T-helper 1 cell treated with Interleukin-12 subunit alpha and Interleukin-12 subunit beta and Interleukin-4 antibody, amounts not matched to agents 30 μg/mL and 1 μg/mL, for 36 hours (primary cell): Measurements from ENCODE around the gene SPOPL.
"Not testable (repeated sequence)": the region's sequence is repeated elsewhere in the genome, so short reads cannot be mapped to it uniquely, and the experiment has no call there.

Experiments
- H3K27ac Mint-ChIP-seq: one replicate; pipeline ENCODE4 v1.8.0; 2021; ENCODE audit warnings: mild to moderate bottlenecking, mixed read lengths
- H3K27me3 Mint-ChIP-seq: one replicate; pipeline ENCODE4 v1.8.0; 2021; ENCODE audit warnings: low read depth, mixed read lengths
- H3K36me3 Mint-ChIP-seq: one replicate; pipeline ENCODE4 v1.8.0; 2021; ENCODE audit warnings: low read depth, mixed read lengths
- H3K4me1 Mint-ChIP-seq: one replicate; pipeline ENCODE4 v1.8.0; 2021; ENCODE audit warnings: low read depth, mixed read lengths
- H3K4me3 Mint-ChIP-seq: one replicate; pipeline ENCODE4 v1.8.0; 2021; ENCODE audit warnings: mild to moderate bottlenecking, moderate library complexity, mixed read lengths
- H3K9me3 Mint-ChIP-seq: one replicate; pipeline ENCODE4 v1.8.0; 2021; ENCODE audit warnings: mixed read lengths

SPOPL gene

DNA sequence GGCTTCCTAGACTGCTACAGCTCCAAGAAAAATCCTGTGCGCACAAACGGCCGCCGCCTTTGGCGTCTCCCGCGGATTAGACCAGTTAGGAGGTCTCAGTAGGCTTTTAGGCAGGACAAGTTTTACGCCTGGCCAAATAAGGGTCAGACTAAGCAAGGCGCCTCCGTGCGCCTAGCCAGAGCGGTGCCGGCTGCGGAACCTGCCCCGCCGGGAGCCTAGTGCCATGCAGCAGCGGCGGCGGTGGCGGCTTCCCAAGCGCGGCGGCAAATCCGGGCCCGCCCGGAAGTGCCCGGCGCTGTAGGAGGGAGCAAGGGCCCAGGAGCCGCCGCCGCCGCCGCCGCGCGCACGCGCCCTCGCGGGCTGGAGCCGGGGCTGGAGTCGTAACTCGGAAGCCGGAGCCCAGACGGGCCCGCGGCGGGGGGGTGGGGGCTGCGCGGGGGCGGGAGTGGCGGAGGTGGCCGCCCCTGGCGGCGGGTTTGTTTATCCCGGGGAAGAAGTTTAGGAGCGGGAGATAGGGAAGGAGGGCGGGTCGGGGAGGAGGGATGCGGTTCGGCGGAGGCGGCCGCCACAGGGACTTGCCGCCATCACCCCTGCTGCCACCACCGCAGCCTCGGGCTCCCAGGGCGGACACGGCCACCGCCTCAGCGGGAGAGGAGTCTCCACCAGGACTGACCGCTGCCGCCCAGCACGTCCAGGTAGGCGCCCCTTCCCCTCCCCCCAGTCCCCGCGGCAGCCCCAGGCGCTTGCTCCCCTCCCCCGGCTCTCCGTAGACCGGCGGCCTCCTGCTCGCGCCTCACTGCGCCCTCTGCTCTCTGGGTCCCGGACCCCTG lies at the start of gene SPOPL:
Gene SPOPL (plus strand): TSS at position 346 of the 830 bp plus-strand sequence. CDS start 48,447 bp downstream, outside the sequence.
- Mint-ChIP-seq H3K27ac (peak within 1 kb of the TSS; percentile 95), H3K27me3 (no peaks in the 10 kb centered on the region), H3K4me1 (peaks cover 28% of the 10 kb centered on the region), H3K4me3 (peak within 1 kb of the TSS; percentile 99), H3K9me3 (no peaks in the 10 kb centered on the region), H3K36me3 (peaks cover under 1% of the 10 kb centered on the region)

DNA sequence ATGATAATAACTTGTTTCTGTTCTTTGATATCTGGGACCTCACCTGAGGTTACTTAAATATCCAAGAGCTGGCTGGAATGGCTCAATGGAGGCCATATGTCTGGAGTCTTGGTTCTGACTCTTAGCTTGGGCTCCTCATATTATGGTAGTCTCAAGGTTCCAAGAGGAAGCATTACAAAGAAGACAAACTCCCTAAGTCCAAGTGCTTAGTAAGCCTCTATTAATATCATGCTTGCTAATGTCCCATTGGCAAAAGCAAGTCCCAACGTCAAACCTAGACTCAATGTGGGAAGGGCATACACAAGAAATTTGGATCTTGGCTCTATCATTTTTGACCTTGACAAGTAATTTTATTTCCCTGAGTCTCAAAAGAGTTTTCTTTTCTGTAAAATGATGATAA lies 49.2 kb upstream of the SPOPL start:
- Mint-ChIP-seq H3K27me3 (peaks cover 4% of the 10 kb centered on the region), H3K36me3 (no peaks in the 10 kb centered on the region), H3K9me3 (no peaks in the 10 kb centered on the region), H3K4me1 (no peaks in the 10 kb centered on the region), H3K4me3 (no peak overlapping the region), H3K27ac (no peak overlapping the region)

DNA sequence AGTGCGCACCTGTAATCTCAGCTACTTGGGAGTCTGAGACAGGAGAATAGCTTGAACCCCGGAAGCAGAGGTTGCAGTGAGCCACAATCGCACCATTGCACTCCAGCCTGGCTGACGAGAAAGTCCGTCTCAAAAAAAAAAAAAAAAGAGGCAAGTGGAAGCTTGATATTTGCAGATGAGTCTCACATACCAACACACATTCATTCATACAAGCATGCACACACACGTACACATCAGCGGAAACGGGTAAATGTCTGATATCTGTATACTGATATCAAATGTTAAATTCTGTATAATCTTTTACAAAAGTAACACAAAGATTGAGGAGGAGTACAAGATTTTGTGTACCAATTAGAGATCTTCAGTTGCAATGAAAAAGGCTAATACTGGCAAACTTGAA lies 47.8 kb upstream of the SPOPL start:
- Mint-ChIP-seq H3K9me3 (no peaks in the 10 kb centered on the region), H3K27me3 (no peaks in the 10 kb centered on the region), H3K4me1 (no peaks in the 10 kb centered on the region), H3K36me3 (no peaks in the 10 kb centered on the region), H3K4me3 (no peak overlapping the region), H3K27ac (no peak overlapping the region)

DNA sequence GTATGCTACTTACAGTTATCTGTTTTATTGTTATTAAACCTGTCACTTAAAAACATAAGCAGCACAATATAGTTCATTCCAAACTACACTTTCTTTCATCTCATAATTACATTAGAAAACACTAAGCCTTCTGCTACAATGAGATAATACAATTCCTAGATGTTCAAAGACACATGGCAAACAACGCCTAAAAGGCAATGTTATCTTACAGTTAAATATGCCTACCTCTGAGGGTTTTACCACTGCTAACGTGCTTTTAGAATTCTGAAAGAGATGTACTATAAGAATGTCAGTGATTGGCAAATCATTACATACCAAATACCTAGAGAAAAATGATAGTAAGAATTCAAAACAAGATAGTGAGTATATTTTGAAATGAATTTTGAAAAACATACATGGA lies 46.8 kb upstream of the SPOPL start:
- Mint-ChIP-seq H3K9me3 (peaks cover 5% of the 10 kb centered on the region), H3K27ac (no peak overlapping the region), H3K4me1 (no peaks in the 10 kb centered on the region), H3K4me3 (no peak overlapping the region), H3K36me3 (no peaks in the 10 kb centered on the region), H3K27me3 (no peaks in the 10 kb centered on the region)

DNA sequence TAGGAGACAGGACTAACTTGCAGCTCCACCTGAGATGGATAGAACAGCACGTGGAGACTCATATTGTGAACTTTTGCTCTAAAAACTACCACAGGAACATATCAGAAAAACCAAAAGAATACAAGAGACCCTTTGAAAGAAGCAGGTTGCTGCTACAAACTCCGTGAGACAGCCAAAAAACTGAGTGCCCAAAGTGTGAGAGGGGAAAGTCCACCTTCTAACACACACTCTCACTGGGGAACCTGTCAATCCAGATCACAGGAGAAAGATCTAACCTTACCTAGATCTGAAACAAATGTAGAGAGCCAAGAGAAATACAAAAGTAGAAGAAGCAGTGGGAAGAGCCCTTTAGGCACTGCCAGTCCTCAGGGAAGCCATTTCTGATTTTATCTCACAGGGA lies 46.3 kb upstream of the SPOPL start:
- Mint-ChIP-seq H3K9me3 (peaks cover 5% of the 10 kb centered on the region), H3K4me1 (no peaks in the 10 kb centered on the region), H3K27me3 (no peaks in the 10 kb centered on the region), H3K27ac (no peak overlapping the region), H3K4me3 (no peak overlapping the region), H3K36me3 (no peaks in the 10 kb centered on the region)

DNA sequence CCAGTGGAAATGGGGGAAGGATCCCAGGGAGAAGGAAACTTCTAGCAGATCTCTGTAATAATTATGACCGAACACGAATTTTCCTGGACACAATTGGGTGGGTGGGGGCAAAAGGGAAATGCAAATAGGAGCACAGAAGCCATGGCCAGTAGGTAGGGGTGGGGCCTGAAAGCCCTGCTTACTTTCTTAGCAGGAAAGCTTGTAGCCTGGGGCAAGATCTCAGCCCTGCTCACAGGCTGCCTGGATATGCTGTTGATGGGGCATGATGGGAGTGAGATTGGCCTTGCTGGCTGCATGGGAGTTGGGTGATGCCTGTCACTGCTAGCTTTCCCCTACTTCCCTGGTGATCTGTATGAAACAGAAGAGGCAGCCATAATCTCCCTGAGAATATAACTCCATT lies 45.9 kb upstream of the SPOPL start:
- Mint-ChIP-seq H3K27me3 (no peaks in the 10 kb centered on the region), H3K27ac (no peak overlapping the region), H3K4me1 (no peaks in the 10 kb centered on the region), H3K9me3 (peaks cover 5% of the 10 kb centered on the region), H3K36me3 (no peaks in the 10 kb centered on the region), H3K4me3 (no peak overlapping the region)

DNA sequence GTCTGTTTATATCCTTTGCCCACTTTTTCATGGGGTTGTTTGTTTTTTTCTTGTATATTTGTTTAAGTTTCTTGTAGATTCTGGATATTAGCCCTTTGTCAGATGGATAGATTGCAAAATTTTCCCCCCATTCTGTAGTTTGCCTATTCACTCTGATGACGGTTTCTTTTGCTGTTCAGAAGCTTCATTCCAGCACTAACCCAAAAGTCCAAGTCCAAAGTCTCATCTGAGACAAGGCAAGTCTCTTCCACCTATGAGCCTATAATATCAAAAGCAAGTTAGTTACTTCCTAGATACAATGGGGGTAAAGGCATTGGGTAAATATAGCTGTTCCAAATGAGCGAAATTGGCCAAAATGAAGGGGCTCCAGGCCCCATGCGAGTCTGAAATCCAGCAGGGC lies 38.9 kb upstream of the SPOPL start:
- H3K27ac Mint-ChIP-seq, H3K36me3 Mint-ChIP-seq, H3K27me3 Mint-ChIP-seq, H3K4me3 Mint-ChIP-seq, H3K4me1 Mint-ChIP-seq: not testable (repeated sequence)
- peaks cover 17% of the 10 kb centered on the region for H3K9me3 Mint-ChIP-seq

DNA sequence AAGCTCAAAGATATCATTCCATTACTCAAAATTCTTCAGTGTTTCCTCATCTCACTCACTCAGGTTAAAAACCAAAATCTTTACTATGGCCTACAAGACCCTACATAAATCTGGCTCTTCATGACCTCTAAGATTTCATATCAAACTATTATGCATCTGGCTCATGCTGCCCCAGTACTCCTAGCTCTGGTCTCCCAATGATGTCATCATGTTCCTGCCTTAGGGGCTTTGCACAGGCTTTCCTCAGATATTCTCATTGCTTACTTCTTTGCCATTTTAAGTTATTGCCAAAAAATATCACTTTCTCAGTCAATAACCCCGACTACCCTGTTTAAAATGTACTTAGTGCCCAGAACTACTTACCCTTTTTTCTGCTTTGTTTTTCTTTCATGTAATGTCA lies 33.0 kb upstream of the SPOPL start:
- H3K27me3 Mint-ChIP-seq = no peaks in the 10 kb centered on the region
- peaks cover 3% of the 10 kb centered on the region for H3K9me3 Mint-ChIP-seq
- H3K36me3 Mint-ChIP-seq = no peaks in the 10 kb centered on the region
- no peak overlapping the region for H3K27ac Mint-ChIP-seq
- no peaks in the 10 kb centered on the region for H3K4me1 Mint-ChIP-seq
- no peak overlapping the region for H3K4me3 Mint-ChIP-seq

DNA sequence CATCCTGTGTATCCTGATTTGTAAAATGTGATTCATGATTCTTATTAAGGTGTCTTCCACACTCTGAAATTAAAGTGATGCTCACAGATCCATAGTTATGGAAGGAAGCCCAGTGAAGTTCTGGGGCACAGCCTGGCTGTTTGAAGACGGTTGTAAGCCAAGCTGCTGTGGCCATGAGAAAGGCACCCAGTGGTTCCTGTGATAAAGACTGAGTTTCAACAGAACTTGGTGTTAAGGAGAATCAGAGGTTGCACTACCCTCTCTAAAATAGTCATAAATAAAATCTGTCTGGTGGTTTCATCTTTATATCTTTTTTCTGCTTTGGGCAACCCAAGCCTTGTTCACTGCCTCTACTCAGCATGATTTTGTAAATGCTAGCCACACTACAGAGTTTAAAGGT lies 32.2 kb upstream of the SPOPL start:
- no peaks in the 10 kb centered on the region for H3K36me3 Mint-ChIP-seq
- no peak overlapping the region for H3K27ac Mint-ChIP-seq
- no peaks in the 10 kb centered on the region for H3K27me3 Mint-ChIP-seq
- no peak overlapping the region for H3K4me3 Mint-ChIP-seq
- no peaks in the 10 kb centered on the region for H3K4me1 Mint-ChIP-seq
- H3K9me3 Mint-ChIP-seq = no peaks in the 10 kb centered on the region

DNA sequence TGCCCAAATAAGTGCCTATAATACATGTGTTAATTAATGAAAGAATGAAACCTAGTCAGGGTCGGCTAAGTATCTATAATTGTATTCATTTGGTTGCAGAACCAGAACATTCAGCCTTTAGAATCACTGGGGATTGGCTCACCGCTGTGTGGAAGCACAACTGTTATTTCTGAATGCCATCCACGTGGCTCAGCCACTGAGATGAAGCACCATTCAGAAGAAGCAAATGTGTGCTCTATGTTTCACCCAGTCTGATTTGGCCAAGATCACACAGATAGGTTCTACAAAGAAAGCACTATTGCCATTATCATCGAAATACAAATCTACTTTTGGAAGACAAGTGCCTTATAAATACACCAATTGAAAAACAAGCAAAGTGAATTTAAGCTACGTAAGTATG lies 30.6 kb upstream of the SPOPL start:
- Mint-ChIP-seq H3K27me3 (no peaks in the 10 kb centered on the region), H3K36me3 (no peaks in the 10 kb centered on the region), H3K27ac (no peak overlapping the region), H3K4me1 (no peaks in the 10 kb centered on the region), H3K9me3 (no peaks in the 10 kb centered on the region), H3K4me3 (no peak overlapping the region)

DNA sequence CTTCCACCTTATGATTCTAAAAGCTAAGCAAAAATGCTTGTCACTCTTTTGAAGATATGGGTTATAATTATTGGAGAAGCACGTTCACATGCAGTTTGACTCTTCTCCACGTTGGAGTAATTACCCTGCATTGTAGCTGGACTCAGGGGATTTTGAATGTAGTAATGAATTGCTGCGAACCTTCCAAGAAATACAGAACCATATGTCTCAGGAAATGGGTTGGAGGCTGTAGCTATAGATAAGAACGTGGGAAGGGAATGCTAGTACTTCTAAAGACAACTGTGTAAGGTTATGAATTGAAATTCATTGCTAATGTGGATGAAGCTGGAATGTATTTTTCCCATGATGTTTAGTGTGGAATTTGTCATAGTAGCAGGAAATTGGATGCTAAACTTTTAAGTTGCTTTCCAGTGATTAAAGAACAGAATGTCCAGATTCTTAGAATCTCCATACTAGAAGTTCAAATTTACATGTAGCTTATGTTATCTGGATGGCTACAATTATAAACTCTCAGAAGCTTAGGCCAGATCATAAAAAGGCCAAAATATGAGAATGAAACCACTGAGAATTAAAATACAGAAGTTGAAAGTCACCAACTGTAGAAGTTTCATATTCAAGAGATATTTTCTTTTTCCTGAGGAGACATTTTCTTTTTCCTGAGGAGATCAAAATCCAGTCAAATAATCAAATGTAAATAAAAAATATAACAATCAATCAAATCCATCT lies 27.3 kb upstream of the SPOPL start:
- Mint-ChIP-seq H3K36me3 (no peaks in the 10 kb centered on the region), H3K4me3 (no peak overlapping the region), H3K4me1 (no peaks in the 10 kb centered on the region), H3K27ac (no peak overlapping the region), H3K9me3 (no peaks in the 10 kb centered on the region), H3K27me3 (no peaks in the 10 kb centered on the region)

DNA sequence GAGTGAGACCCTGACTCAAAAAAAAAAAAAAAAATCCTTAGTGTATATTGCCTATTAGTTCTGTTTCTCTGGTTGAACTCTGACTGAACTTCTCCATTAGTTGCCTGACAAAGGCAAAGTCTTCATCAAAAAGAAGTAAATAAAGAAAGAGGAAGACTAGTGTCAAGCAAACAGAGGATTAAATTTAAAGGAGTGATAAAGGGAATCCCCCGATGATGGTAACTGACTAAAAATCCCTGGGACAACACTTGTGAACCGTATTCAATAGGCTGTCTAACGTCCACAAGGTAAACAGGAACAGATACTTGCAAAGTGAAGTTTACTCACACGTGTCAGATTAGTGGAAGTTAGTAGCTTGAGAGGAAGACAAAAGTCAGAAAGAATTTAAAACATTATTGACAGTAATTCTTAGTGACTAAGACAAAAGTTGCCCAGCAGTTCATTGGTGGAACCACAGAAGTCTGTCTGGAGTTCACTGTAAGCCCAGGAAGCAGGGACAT lies 26.2 kb upstream of the SPOPL start:
- Mint-ChIP-seq H3K36me3 (no peaks in the 10 kb centered on the region), H3K4me1 (no peaks in the 10 kb centered on the region), H3K9me3 (no peaks in the 10 kb centered on the region), H3K27ac (no peak overlapping the region), H3K4me3 (no peak overlapping the region), H3K27me3 (no peaks in the 10 kb centered on the region)

DNA sequence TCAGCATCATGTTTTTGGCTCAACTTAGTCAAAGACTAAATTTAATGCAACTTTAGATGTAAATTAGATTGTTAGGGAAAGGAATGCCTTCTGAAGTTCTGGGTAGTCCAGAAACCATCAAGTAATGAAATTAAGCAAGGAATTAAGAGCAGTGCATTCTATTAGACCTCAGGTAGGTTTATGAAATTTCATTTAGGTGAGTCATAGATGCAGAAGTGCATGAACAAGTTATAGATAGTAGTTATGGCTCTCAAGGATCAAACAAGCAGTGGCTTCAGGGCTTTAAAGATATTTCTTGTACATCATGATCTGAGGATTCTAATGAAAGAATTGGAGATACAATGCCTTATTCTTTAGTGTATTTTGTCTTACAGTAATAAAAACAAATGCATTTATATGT lies 25.4 kb upstream of the SPOPL start:
- no peak overlapping the region for H3K27ac Mint-ChIP-seq
- H3K4me3 Mint-ChIP-seq = no peak overlapping the region
- H3K4me1 Mint-ChIP-seq = no peaks in the 10 kb centered on the region
- no peaks in the 10 kb centered on the region for H3K36me3 Mint-ChIP-seq
- H3K27me3 Mint-ChIP-seq = no peaks in the 10 kb centered on the region
- H3K9me3 Mint-ChIP-seq = no peaks in the 10 kb centered on the region

DNA sequence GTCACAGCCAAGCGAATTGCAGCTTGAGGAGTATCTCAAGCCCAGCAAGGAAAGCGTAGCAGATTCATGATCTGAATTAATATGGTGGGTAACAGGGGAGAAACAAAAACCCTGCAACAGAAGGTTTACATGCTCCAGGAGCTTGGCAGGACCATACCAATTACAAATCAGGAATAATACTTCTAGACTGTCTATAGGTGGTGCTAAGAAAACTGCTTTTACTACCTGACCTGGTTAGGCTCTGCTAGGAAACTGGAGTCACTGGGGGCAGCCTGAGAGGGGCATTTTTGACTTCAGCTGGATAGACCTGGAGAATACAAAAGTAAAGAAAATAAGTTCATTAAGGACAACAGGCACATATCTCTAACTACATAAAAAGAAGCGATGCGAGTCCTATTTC lies 24.6 kb upstream of the SPOPL start:
- Mint-ChIP-seq H3K27ac (no peak overlapping the region), H3K36me3 (no peaks in the 10 kb centered on the region)

DNA sequence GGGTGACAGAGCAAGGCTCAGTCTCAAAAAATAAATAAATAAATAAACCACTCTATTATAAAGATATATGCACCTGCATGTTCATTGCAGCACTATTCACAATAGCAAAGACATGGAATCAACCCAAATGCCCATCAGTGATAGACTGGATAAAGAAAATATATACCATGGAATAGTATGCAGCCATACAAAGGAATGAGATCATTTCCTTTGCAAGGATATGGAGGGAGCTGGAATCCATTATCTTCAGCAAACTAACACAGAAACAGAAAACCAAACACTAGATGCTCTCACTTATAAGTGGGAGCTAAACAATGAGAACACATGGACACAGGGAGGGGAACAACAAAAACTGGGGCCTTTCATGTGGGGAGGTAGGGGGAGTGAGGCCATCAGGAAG lies 18.8 kb upstream of the SPOPL start:
- not testable (repeated sequence) for H3K4me3 Mint-ChIP-seq, H3K36me3 Mint-ChIP-seq, H3K4me1 Mint-ChIP-seq, H3K27ac Mint-ChIP-seq, H3K9me3 Mint-ChIP-seq, H3K27me3 Mint-ChIP-seq

More for the DNA sequence above, 24.6 kb upstream of the SPOPL start:
- H3K4me3 Mint-ChIP-seq = no peak overlapping the region
- H3K4me1 Mint-ChIP-seq = no peaks in the 10 kb centered on the region
- no peaks in the 10 kb centered on the region for H3K9me3 Mint-ChIP-seq
- H3K27me3 Mint-ChIP-seq = no peaks in the 10 kb centered on the region
